Smooth muscle cell of the umbilical artery (primary cell): ENCODE results near the gene OIT3. TPM values are rescaled to one million over a fixed set of nuclear protein-coding genes. Genes with fewer than 3 reads are reported as not detected.

Experiments
- total RNA-seq: library from RNA; depleted of rRNA; stranded (reverse); fragments of >200 nt; gene quantifications from 2 replicates; pipeline ENCODE4 v1.2.3, GENCODE V29; 2014

The OIT3 gene
- total RNA-seq = under 0.01 and 0.09 TPM in 2 replicates

DNA sequence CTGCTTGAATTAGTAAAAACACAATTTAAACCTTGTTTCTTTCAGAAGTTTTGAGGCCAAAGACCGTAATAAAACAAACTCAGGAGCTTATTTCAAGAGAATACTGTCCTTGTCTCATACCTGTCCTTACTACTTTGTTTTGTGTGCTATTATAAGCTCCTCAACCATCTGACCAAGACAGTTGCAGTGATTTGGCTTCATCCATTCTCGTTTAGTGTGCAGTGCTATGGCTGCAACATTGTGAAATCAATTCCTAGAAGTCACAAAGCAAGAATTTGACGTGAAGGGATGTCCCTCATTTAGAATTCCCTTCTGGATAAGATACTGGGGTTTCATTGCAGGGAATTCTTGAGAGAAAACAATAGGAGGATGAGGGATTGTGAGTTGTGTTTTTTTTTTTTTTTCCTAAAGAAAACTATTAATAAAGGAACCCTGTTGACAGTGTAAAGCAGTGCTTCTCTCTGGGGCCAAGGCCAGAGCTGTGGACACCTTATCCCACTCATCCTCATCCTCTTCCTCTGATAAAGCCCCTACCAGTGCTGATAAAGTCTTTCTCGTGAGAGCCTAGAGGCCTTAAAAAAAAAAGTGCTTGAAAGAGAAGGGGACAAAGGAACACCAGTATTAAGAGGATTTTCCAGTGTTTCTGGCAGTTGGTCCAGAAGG is at the start of gene OIT3:
OIT3 (plus strand) TSS at position 604 of the 663 bp plus-strand sequence. CDS start 60 bp downstream, outside the sequence.

GRCh38 chr10:72954596-72955554 is 61.3 kb downstream of the OIT3 start, which contains the start of gene PLA2G12B:
TSS of gene PLA2G12B (minus strand) at chr10:72954806. CDS start at chr10:72954685, 121 bp downstream.

Other genes starting within 250 kb of the OIT3 start
- gene MCU, start 201.6 kb upstream of the OIT3 start, total RNA-seq = 27.1 and 41.9 TPM in 2 replicates
- gene PLA2G12B, start 61.1 kb downstream of the OIT3 start, total RNA-seq = not detected in 2 replicates
- gene P4HA1, start 203.1 kb downstream of the OIT3 start, total RNA-seq = 977 and 1,438 TPM in 2 replicates
- gene NUDT13, start 216.7 kb downstream of the OIT3 start, total RNA-seq = 0.30 and 1.1 TPM in 2 replicates